ENCODE data around the gene BBS10. TPM values are rescaled to one million over a fixed set of nuclear protein-coding genes. Genes with fewer than 3 reads are reported as not detected.

BBS10 gene
- total RNA-seq = 1 to 10 TPM in 2 of 4 donors, not detected in 2; 5.2 to 6.4 TPM

- 4% methylated on average over 39 of the region's 49 CpGs; no CpG with 5 or more reads in 1 of the 2 donors for WGBS, 2 donors (ENCODE audit: low coverage in 1 of 2)
- Histone ChIP-seq H3K4me3 (peak within 1 kb of the TSS; percentile 51 to 71 (median 68)), H3K9me3 (no peaks in the 10 kb centered on the region), H3K36me3 (no peaks in the 10 kb centered on the region), H3K27me3 (no peaks in the 10 kb centered on the region), H3K27ac (peak within 1 kb of the TSS; percentile 78 to 89 (median 86)), H3K4me1 (peaks cover 3 to 19% (median 11%) of the 10 kb centered on the region in 4 donors)
- intact Hi-C loops (cut with DNase I; ENCODE audit: low total_unique reads) = no loop called here
- peak; percentile 91 for DNase-seq
- peak in 2 of 3 donors; percentile 35 to 63 for TF ChIP-seq POLR2AphosphoS5 (IDR thresholded peaks at IDR 0.05)
- TF ChIP-seq CTCF (IDR thresholded peaks at IDR 0.05) = peak in 4 of 5 experiments; percentile 14 to 54 (median 30)
- TF ChIP-seq POLR2A (IDR thresholded peaks at IDR 0.05) = peak; percentile 50
- no peak for TF ChIP-seq EP300 (IDR thresholded peaks at IDR 0.05; ENCODE audit: low read depth)
- in situ Hi-C loops (cut with MboI; ENCODE audit: low pct_ligation_motif_present in 1 of 4, low pct_unique_long_range_greater_than_20kb in 1 of 4, low sequenced_read_pairs in 3 of 4) = no loop called here
Measured at GRCh38 chr12:76348079-76348901, at the start of gene BBS10. Gene BBS10, minus strand, starts transcription at chr12:76348415. Its CDS starts 57 bp downstream, at chr12:76348358.

- no peaks in the 10 kb centered on the region for H3K27me3 ChIP-seq
- no peaks in the 10 kb centered on the region for H3K4me1 ChIP-seq
- in situ Hi-C loops (cut with MboI; ENCODE audit: low pct_ligation_motif_present in 1 of 4, low pct_unique_long_range_greater_than_20kb in 1 of 4, low sequenced_read_pairs in 3 of 4) = no loop called here
- H3K36me3 ChIP-seq = peaks cover 0 to 9% (median 2%) of the 10 kb centered on the region in 4 donors
- no peak overlapping the region for H3K4me3 ChIP-seq
- WGBS, 2 donors (ENCODE audit: low coverage in 1 of 2) = 75 to 100% methylated on average over 1 of the region's 1 CpG
- DNase-seq = no peak
- no peak overlapping the region for H3K27ac ChIP-seq
- intact Hi-C loops (cut with DNase I; ENCODE audit: low total_unique reads) = no loop called here
- no peak for TF ChIP-seq EP300 (IDR thresholded peaks at IDR 0.05; ENCODE audit: low read depth)
- no peak for TF ChIP-seq POLR2AphosphoS5 (IDR thresholded peaks at IDR 0.05)
- TF ChIP-seq POLR2A (IDR thresholded peaks at IDR 0.05) = no peak
- H3K9me3 ChIP-seq = no peaks in the 10 kb centered on the region
Measured at GRCh38 chr12:76391461-76391860, 43.2 kb upstream of the BBS10 start.

GRCh38 chr12:76387614-76388013 is 39.4 kb upstream of the BBS10 start:
- no peak for DNase-seq
- intact Hi-C loops (cut with DNase I; ENCODE audit: low total_unique reads) (no loop called here), in situ Hi-C loops (cut with MboI; ENCODE audit: low pct_ligation_motif_present in 1 of 4, low pct_unique_long_range_greater_than_20kb in 1 of 4, low sequenced_read_pairs in 3 of 4) (no loop called here)
- H3K27ac ChIP-seq = no peak overlapping the region
- H3K9me3 ChIP-seq = no peaks in the 10 kb centered on the region
- TF ChIP-seq CTCF (IDR thresholded peaks at IDR 0.05) = no peak
- no peak for TF ChIP-seq POLR2AphosphoS5 (IDR thresholded peaks at IDR 0.05)
- TF ChIP-seq POLR2A (IDR thresholded peaks at IDR 0.05) = no peak
- TF ChIP-seq EP300 (IDR thresholded peaks at IDR 0.05; ENCODE audit: low read depth) = no peak
- no peaks in the 10 kb centered on the region for H3K27me3 ChIP-seq
- WGBS, 2 donors (ENCODE audit: low coverage in 1 of 2) = 89 to 96% methylated on average over 2 of the region's 2 CpGs
- peaks cover 0 to 23% (median 0%) of the 10 kb centered on the region in 4 donors for H3K36me3 ChIP-seq
- H3K4me3 ChIP-seq = no peak overlapping the region
- H3K4me1 ChIP-seq = no peaks in the 10 kb centered on the region

GRCh38 chr12:76384560-76384959 is 36.3 kb upstream of the BBS10 start:
- peaks cover 0 to 14% (median 0%) of the 10 kb centered on the region in 4 donors for H3K36me3 ChIP-seq
- WGBS, 2 donors (ENCODE audit: low coverage in 1 of 2) = 80% methylated on average over 2 of the region's 2 CpGs; no CpG with 5 or more reads in 1 of the 2 donors

More at GRCh38 chr12:76384560-76384959, 36.3 kb upstream of the BBS10 start:
- DNase-seq = no peak
- no peak overlapping the region for H3K27ac ChIP-seq
- H3K27me3 ChIP-seq = no peaks in the 10 kb centered on the region
- TF ChIP-seq CTCF (IDR thresholded peaks at IDR 0.05) (no peak), EP300 (IDR thresholded peaks at IDR 0.05; ENCODE audit: low read depth) (no peak), POLR2A (IDR thresholded peaks at IDR 0.05) (no peak), POLR2AphosphoS5 (IDR thresholded peaks at IDR 0.05) (no peak)
- H3K9me3 ChIP-seq = no peaks in the 10 kb centered on the region
- intact Hi-C loops (cut with DNase I; ENCODE audit: low total_unique reads) (no loop called here), in situ Hi-C loops (cut with MboI; ENCODE audit: low pct_ligation_motif_present in 1 of 4, low pct_unique_long_range_greater_than_20kb in 1 of 4, low sequenced_read_pairs in 3 of 4) (no loop called here)
- H3K4me3 ChIP-seq = no peak overlapping the region
- no peaks in the 10 kb centered on the region for H3K4me1 ChIP-seq
